Peyer's patch (tissue), 4 donors: Measurements from ENCODE around the gene TRAF5. TPM values are rescaled to one million over a fixed set of nuclear protein-coding genes. Genes with fewer than 3 reads are reported as not detected.
A peak's percentile ranks its signal among the peaks of the same experiment; 100 is the strongest.
"Not testable (repeated sequence)": the region's sequence is repeated elsewhere in the genome, so short reads cannot be mapped to it uniquely, and the experiment has no call there.

Experiments
- DNase-seq, 3 donors: peaks; one replicate each; pipeline ENCODE4 v3.0.0-alpha.2; 2017 to 2019
- H3K27ac ChIP-seq, 4 donors: fragments of 200-600 bp; sonication (generic); one replicate each; pipeline ENCODE4 v1.5.1; 2016 to 2019
- H3K27me3 ChIP-seq, 2 donors: fragments of 200-600 bp; sonication (generic); one replicate each; pipeline ENCODE4 v1.5.1; 2019
- H3K36me3 ChIP-seq, 3 donors: fragments of 200-600 bp; sonication (generic); one replicate each; pipeline ENCODE4 v1.5.1; 2016 to 2019
- H3K4me1 ChIP-seq, 4 donors: fragments of 200-600 bp; sonication (generic); one replicate each; pipeline ENCODE4 v1.5.1; 2016 to 2019
- H3K4me3 ChIP-seq, 4 donors: fragments of 200-600 bp; sonication (generic); 1 replicate in 3 of 4; 2 replicates in 1 of 4; pipeline ENCODE4 v1.5.1; 2016 to 2019; ENCODE audit warnings: mild to moderate bottlenecking in 1 of 4
- H3K9me3 ChIP-seq, 4 donors: fragments of 200-600 bp; sonication (generic); one replicate each; pipeline ENCODE4 v1.5.1; 2016 to 2019; ENCODE audit warnings: mild to moderate bottlenecking in 1 of 4
- CTCF ChIP-seq, 6 experiments: fragments of 450-650 bp in 4 of 6; fragments of 200-600 bp in 2 of 6; sonication (generic) in 1 of 6; IDR thresholded peaks; one replicate each; pipeline ENCODE4 v1.5.1; 2017 to 2019; ENCODE audit warnings: antibody characterized with exemption in 6 of 6, mild to moderate bottlenecking in 3 of 6, moderate library complexity in 1 of 6
- POLR2A ChIP-seq, 2 donors: fragments of 450-650 bp; IDR thresholded peaks; one replicate each; pipeline ENCODE4 v1.5.1; 2017; ENCODE audit warnings: antibody characterized with exemption in 2 of 2, mild to moderate bottlenecking in 2 of 2, moderate library complexity in 2 of 2
- total RNA-seq, 4 donors: library from RNA; depleted of rRNA; stranded (reverse); fragments of >200 nt; gene quantifications; one replicate each; pipeline ENCODE4 v1.1.0, GENCODE V29; 2016

The TRAF5 gene
- total RNA-seq, 4 donors from 2014 or later: 10.9 to 98.2 (median 24.9) TPM

GRCh38 chr1:211313392-211313791 is 13.2 kb upstream of the TRAF5 start:
- Histone ChIP-seq H3K27me3 (no peaks in the 10 kb centered on the region), H3K4me1 (no peaks in the 10 kb centered on the region), H3K36me3 (peaks cover 0 to 49% (median 0%) of the 10 kb centered on the region in 3 donors), H3K9me3 (no peaks in the 10 kb centered on the region), H3K27ac (no peak overlapping the region), H3K4me3 (no peak overlapping the region)
- TF ChIP-seq CTCF (IDR thresholded peaks at IDR 0.05) (no peak), POLR2A (IDR thresholded peaks at IDR 0.05) (no peak)
- peak in 1 of 3 donors; percentile 22 for DNase-seq

- no peaks in the 10 kb centered on the region for H3K4me1 ChIP-seq
- H3K4me3 ChIP-seq: no peak overlapping the region
- H3K9me3 ChIP-seq: no peaks in the 10 kb centered on the region
- no peak overlapping the region for H3K27ac ChIP-seq
- no peak for DNase-seq
- no peak for TF ChIP-seq CTCF (IDR thresholded peaks at IDR 0.05)
- no peak for TF ChIP-seq POLR2A (IDR thresholded peaks at IDR 0.05)
- H3K36me3 ChIP-seq: peaks cover 0 to 33% (median 0%) of the 10 kb centered on the region in 3 donors
- H3K27me3 ChIP-seq: no peaks in the 10 kb centered on the region
Observed at GRCh38 chr1:211318576-211319280, 7.9 kb upstream of the TRAF5 start.

GRCh38 chr1:211319892-211320291 is 6.7 kb upstream of the TRAF5 start:
- no peak for DNase-seq
- H3K27me3 ChIP-seq: no peaks in the 10 kb centered on the region
- no peak overlapping the region for H3K27ac ChIP-seq
- peaks cover 0 to 21% (median 0%) of the 10 kb centered on the region in 3 donors for H3K36me3 ChIP-seq
- H3K4me1 ChIP-seq: no peaks in the 10 kb centered on the region
- TF ChIP-seq CTCF (IDR thresholded peaks at IDR 0.05) (no peak), POLR2A (IDR thresholded peaks at IDR 0.05) (no peak)
- no peaks in the 10 kb centered on the region for H3K9me3 ChIP-seq
- H3K4me3 ChIP-seq: no peak overlapping the region

GRCh38 chr1:211320980-211321379 is 5.7 kb upstream of the TRAF5 start:
- H3K9me3 ChIP-seq: no peaks in the 10 kb centered on the region
- DNase-seq: no peak
- H3K27ac ChIP-seq: no peak overlapping the region
- H3K4me1 ChIP-seq: peaks cover 0 to 1% (median 0%) of the 10 kb centered on the region in 4 donors
- no peak overlapping the region for H3K4me3 ChIP-seq
- no peaks in the 10 kb centered on the region for H3K27me3 ChIP-seq
- TF ChIP-seq POLR2A (IDR thresholded peaks at IDR 0.05) (no peak), CTCF (IDR thresholded peaks at IDR 0.05) (no peak)
- peaks cover 0 to 11% (median 0%) of the 10 kb centered on the region in 3 donors for H3K36me3 ChIP-seq

- not testable (repeated sequence) for H3K27ac ChIP-seq, H3K4me1 ChIP-seq, DNase-seq, H3K9me3 ChIP-seq, H3K4me3 ChIP-seq, H3K27me3 ChIP-seq, H3K36me3 ChIP-seq
Observed at GRCh38 chr1:211321646-211322045, 5.0 kb upstream of the TRAF5 start.

GRCh38 chr1:211323156-211324063 is 3.2 kb upstream of the TRAF5 start:
- Histone ChIP-seq H3K27me3 (no peaks in the 10 kb centered on the region), H3K4me1 (peaks cover 0 to 9% (median 3%) of the 10 kb centered on the region in 4 donors), H3K27ac (no peak overlapping the region), H3K4me3 (no peak overlapping the region), H3K9me3 (no peaks in the 10 kb centered on the region), H3K36me3 (no peaks in the 10 kb centered on the region)
- TF ChIP-seq POLR2A (IDR thresholded peaks at IDR 0.05) (no peak), CTCF (IDR thresholded peaks at IDR 0.05) (peak; percentile 61 to 91 (median 86))
- peak in 2 of 3 donors; percentile 81 to 89 for DNase-seq
